Activated naive CD4-positive, alpha-beta T cell treated with anti-CD3 and anti-CD28 coated beads, Interleukin-2, amount 50 U/mL, for 24 hours (primary cell): ENCODE data around the gene BTRC.

Source experiments
- H3K27ac Mint-ChIP-seq: one replicate; pipeline ENCODE4 v1.8.0; 2021; ENCODE audit warnings: mild to moderate bottlenecking, mixed read lengths
- H3K27me3 Mint-ChIP-seq: one replicate; pipeline ENCODE4 v1.8.0; 2021; ENCODE audit warnings: mixed read lengths
- H3K36me3 Mint-ChIP-seq: one replicate; pipeline ENCODE4 v1.8.0; 2021; ENCODE audit warnings: mixed read lengths
- H3K4me1 Mint-ChIP-seq: one replicate; pipeline ENCODE4 v1.8.0; 2021; ENCODE audit warnings: mixed read lengths
- H3K4me3 Mint-ChIP-seq: one replicate; pipeline ENCODE4 v1.8.0; 2021; ENCODE audit warnings: mild to moderate bottlenecking, mixed read lengths
- H3K9me3 Mint-ChIP-seq: one replicate; pipeline ENCODE4 v1.8.0; 2021; ENCODE audit warnings: mixed read lengths

The BTRC gene

GRCh38 chr10:101492205-101492604 is 138.2 kb downstream of the BTRC start:
- Mint-ChIP-seq H3K4me3 (no peak overlapping the region), H3K27me3 (no peaks in the 10 kb centered on the region), H3K9me3 (no peaks in the 10 kb centered on the region), H3K36me3 (peaks cover 4% of the 10 kb centered on the region), H3K27ac (no peak overlapping the region), H3K4me1 (peaks cover 13% of the 10 kb centered on the region)

- H3K4me1 Mint-ChIP-seq, result peaks cover 13% of the 10 kb centered on the region
- H3K4me3 Mint-ChIP-seq, result no peak overlapping the region
- H3K36me3 Mint-ChIP-seq, result peaks cover 4% of the 10 kb centered on the region
- no peaks in the 10 kb centered on the region for H3K27me3 Mint-ChIP-seq
- no peaks in the 10 kb centered on the region for H3K9me3 Mint-ChIP-seq
- no peak overlapping the region for H3K27ac Mint-ChIP-seq
Measured at GRCh38 chr10:101492814-101493213, 138.8 kb downstream of the BTRC start.

DNA sequence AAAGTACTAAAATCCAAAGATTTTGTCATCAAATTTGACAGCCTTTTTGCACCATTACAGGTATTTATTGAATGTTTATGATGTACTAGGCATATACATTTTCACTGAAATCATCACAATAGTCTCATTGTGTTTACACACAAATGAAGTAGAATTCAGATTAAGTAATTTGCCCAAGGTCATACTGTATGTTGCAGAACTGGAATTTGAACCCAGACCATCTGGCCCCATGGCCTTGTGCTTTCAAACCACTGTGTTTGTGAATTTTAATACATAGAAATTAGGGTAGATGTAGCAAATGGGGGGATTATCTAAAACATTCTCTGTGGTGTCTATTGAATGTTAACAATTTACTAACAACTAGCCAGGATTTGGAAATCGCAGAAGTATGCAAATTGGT is 139.3 kb downstream of the BTRC start:
- peaks cover 4% of the 10 kb centered on the region for H3K36me3 Mint-ChIP-seq
- H3K9me3 Mint-ChIP-seq, result no peaks in the 10 kb centered on the region
- H3K27ac Mint-ChIP-seq, result no peak overlapping the region
- no peak overlapping the region for H3K4me3 Mint-ChIP-seq
- H3K27me3 Mint-ChIP-seq, result no peaks in the 10 kb centered on the region
- H3K4me1 Mint-ChIP-seq, result peaks cover 10% of the 10 kb centered on the region

- Mint-ChIP-seq H3K27me3 (no peaks in the 10 kb centered on the region), H3K4me3 (no peak overlapping the region), H3K9me3 (no peaks in the 10 kb centered on the region), H3K27ac (no peak overlapping the region), H3K36me3 (peaks cover 4% of the 10 kb centered on the region), H3K4me1 (peaks cover 9% of the 10 kb centered on the region)
Measured at GRCh38 chr10:101493782-101494281, 139.9 kb downstream of the BTRC start.

DNA sequence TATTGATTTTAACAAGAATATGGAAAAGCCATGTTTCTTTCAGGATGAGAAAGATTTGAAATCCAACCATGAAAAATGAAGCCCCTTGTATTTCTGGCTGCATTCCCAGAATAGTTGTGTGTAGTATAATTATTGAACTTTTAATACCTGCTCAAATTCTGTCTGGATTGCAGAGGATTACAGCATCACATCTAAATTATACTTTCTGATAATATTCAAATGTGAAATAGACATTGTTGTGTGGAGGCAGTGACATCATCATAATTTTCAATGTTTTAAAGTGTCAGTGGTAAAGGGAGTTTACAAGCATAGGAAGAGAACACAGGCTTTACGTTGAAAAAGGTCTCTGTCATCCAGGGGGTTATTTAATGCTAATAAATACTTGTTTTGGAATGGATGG is 140.7 kb downstream of the BTRC start:
- Mint-ChIP-seq H3K36me3 (peaks cover 6% of the 10 kb centered on the region), H3K27ac (no peak overlapping the region), H3K4me1 (peaks cover 6% of the 10 kb centered on the region), H3K9me3 (no peaks in the 10 kb centered on the region), H3K4me3 (no peak overlapping the region), H3K27me3 (no peaks in the 10 kb centered on the region)

DNA sequence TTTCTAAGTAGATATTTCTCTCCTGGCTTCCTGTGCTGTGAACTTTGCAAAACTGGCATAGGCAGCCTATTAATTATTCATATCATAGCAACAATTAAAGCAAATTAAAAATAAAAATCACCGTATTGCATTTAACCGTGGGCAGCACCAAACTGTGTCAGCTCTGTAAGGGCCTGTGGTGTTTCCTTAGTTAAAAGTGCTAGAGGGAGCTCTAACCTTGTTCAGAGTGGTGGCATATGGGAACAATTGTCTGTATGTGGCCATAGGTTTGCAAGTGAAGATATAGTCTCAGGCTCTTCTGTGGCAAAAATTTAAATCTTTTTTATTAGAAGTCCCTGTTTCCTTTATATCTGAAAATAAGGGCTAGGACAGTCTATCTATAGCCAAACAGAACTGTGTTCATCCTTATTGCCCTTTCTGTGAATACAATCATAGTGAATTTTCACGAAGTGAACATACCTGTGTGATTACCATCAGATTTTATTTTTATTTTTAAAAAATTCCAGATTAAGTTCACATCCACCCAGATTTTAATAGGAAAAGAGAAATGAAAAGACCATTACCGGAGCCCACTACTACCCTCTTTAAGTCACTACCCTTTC is 141.5 kb downstream of the BTRC start:
- Mint-ChIP-seq H3K4me3 (no peak overlapping the region), H3K4me1 (peaks cover 2% of the 10 kb centered on the region), H3K27me3 (no peaks in the 10 kb centered on the region), H3K36me3 (peaks cover 5% of the 10 kb centered on the region), H3K27ac (no peak overlapping the region), H3K9me3 (no peaks in the 10 kb centered on the region)

DNA sequence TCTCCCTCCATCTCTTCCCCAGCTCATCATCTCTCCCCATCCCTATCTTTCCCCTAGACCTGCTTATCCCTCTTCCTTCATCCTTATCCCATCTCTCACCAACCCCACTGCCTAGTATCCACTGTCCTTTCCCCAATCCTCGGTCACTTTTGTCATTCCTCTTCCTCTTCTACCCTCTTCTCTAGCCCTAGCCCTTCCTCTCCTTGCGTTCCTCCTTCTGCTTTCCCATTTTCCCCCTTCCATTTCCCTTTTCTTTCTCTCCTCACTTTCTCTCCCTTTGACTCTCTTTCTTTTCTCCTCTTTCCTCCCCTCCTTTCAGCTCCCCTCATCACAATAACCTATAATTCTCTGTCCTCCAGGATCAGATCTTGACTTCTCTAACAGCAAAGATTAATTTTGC is 150.5 kb downstream of the BTRC start:
- Mint-ChIP-seq H3K27ac (no peak overlapping the region), H3K36me3 (peaks cover 5% of the 10 kb centered on the region), H3K27me3 (no peaks in the 10 kb centered on the region), H3K4me3 (no peak overlapping the region), H3K4me1 (no peaks in the 10 kb centered on the region), H3K9me3 (no peaks in the 10 kb centered on the region)

DNA sequence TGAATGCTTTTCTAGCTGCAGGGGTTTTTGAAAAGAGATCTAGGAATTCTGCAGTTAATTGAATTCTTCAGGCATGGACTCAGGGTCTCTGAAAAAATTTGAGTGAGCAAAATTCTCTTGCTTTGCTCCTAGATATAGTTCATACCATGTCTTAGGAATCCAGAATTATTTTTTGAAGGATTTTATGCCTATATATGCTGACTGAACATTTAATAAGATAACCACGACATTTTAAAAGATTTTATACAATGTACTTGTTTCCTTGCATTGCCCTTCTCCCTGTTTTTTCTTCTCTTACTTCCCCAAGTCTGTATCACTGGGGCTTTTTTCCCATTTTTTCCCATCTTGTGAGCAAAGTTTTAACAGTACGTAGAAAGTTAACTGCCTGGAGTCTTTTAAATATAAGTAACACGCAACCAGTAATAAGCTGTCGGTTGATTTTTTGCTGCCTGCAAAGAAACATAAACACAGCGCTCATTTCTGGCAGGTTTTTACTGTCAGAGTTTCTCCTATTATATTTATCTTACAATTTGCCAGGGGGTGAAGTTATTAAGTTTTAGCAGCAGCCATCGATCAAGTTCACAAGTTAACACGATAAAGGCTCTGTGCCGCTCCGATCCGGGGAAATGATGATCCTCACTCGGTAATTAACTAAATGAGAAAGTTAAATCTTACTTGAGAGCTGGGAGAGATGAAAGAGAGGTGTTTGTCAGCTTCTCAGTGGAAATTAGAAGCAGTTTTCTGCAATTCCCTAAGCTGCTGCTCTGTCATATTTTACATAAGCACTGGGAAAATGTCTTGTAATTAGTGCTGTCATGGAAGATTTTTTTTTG is 153.1 kb downstream of the BTRC start:
- Mint-ChIP-seq H3K27me3 (no peaks in the 10 kb centered on the region), H3K4me3 (no peak overlapping the region), H3K27ac (no peak overlapping the region), H3K4me1 (no peaks in the 10 kb centered on the region), H3K36me3 (peaks cover 12% of the 10 kb centered on the region), H3K9me3 (no peaks in the 10 kb centered on the region)

DNA sequence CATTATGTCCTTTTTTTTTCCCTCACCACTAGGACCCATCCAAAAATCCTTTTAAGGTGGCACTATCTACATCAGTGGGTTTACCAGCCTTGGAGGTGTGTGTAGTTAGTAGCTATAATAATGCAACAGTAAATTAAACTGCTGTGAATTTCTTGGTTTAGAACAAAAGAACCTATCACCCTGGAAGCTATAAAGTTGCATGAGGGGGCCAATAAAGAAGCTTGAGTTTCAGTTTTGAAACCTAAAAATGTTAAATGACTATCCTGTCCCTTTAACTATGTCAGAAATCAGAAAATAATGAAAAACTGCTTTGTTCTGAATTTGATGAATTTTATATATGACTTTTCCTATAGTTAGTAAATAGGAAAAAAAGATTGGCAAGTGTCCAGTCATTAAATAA is 153.9 kb downstream of the BTRC start:
- Mint-ChIP-seq H3K4me1 (no peaks in the 10 kb centered on the region), H3K27me3 (no peaks in the 10 kb centered on the region), H3K36me3 (peaks cover 14% of the 10 kb centered on the region), H3K9me3 (no peaks in the 10 kb centered on the region), H3K27ac (no peak overlapping the region), H3K4me3 (no peak overlapping the region)

DNA sequence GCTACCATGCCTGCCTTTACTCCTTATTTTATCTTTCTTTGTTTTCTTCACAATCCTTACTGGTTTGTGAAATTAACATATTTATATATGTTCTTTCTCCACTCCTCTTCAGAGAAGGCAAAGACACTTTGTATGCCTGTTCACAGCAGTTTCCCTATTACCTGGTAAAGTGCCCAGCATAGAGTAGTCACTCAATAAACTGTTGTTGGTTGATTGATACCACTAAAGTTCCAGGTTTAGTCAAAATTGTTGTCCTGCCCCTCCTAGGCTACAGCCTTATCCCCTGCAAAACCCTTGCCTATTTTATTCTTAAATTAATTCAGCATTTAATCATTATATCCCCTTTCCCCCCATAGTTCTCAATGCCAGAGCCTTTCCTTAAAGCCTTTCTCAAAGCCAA is 158.0 kb downstream of the BTRC start:
- Mint-ChIP-seq H3K4me1 (no peaks in the 10 kb centered on the region), H3K27ac (no peak overlapping the region), H3K27me3 (no peaks in the 10 kb centered on the region), H3K9me3 (no peaks in the 10 kb centered on the region), H3K36me3 (peaks cover 14% of the 10 kb centered on the region), H3K4me3 (no peak overlapping the region)

DNA sequence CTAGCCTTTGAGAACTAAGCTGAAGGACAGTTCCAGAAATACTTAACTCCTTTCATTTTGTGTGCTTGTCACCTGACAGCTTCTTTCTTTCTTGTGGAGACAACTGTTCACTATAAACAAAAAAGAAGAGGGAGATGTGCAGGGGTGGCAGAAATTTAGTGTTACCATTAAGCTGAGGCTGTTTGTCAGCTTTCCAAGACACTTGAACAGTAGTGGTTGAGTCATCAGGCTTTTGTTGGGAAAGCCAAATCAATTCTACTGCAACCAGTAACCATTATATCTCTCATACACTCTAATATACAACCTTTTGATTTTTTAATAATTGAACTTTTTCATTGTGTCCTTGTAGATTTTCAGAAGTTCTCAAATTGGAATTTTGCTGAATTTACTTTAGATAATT is 158.8 kb downstream of the BTRC start:
- Mint-ChIP-seq H3K4me1 (no peaks in the 10 kb centered on the region), H3K4me3 (no peak overlapping the region), H3K27me3 (no peaks in the 10 kb centered on the region), H3K9me3 (no peaks in the 10 kb centered on the region), H3K36me3 (peaks cover 14% of the 10 kb centered on the region), H3K27ac (no peak overlapping the region)

GRCh38 chr10:101513733-101514132 is 159.8 kb downstream of the BTRC start:
- Mint-ChIP-seq H3K4me3 (no peak overlapping the region), H3K27me3 (no peaks in the 10 kb centered on the region)

DNA sequence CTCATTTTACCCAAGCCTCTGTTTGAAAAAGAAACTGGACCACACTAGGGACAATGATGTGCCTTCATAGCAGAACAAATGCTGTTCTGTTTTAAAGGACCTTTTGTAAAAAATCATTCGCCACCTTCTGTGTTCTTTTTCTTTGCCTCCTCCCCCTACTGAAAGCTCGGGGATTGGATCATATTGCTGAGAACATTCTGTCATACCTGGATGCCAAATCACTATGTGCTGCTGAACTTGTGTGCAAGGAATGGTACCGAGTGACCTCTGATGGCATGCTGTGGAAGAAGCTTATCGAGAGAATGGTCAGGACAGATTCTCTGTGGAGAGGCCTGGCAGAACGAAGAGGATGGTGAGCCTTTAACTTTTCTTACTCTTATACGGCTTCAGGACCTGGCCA is 171.9 kb downstream of the BTRC start:
- no peaks in the 10 kb centered on the region for H3K27me3 Mint-ChIP-seq
- peaks cover 12% of the 10 kb centered on the region for H3K36me3 Mint-ChIP-seq
- no peak overlapping the region for H3K4me3 Mint-ChIP-seq
- H3K27ac Mint-ChIP-seq, result no peak overlapping the region
- no peaks in the 10 kb centered on the region for H3K4me1 Mint-ChIP-seq
- H3K9me3 Mint-ChIP-seq, result no peaks in the 10 kb centered on the region

More at GRCh38 chr10:101513733-101514132, 159.8 kb downstream of the BTRC start:
- H3K36me3 Mint-ChIP-seq, result peaks cover 14% of the 10 kb centered on the region
- no peak overlapping the region for H3K27ac Mint-ChIP-seq
- H3K9me3 Mint-ChIP-seq, result no peaks in the 10 kb centered on the region
- no peaks in the 10 kb centered on the region for H3K4me1 Mint-ChIP-seq

DNA sequence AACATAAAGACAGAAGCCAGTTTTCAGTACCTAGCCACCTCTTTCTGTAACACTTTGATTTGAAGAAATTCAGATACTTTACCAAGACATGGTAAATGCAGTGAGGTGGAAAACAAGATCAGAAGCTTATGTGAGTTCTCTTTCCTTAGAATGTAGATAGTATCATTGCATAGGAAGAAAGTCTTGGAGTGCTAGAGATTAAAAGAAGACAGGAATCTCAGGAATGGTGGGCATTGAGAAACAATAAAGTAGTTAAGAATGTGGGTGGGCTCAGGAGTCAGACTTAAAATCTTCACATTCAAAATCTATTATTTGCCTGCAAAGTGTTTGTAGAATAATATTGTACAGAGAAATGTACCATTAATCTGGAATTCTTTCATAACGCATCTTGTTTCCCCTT is 175.2 kb downstream of the BTRC start:
- H3K4me1 Mint-ChIP-seq, result no peaks in the 10 kb centered on the region
- no peak overlapping the region for H3K27ac Mint-ChIP-seq
- no peaks in the 10 kb centered on the region for H3K27me3 Mint-ChIP-seq
- peaks cover 8% of the 10 kb centered on the region for H3K36me3 Mint-ChIP-seq
- no peaks in the 10 kb centered on the region for H3K9me3 Mint-ChIP-seq
- no peak overlapping the region for H3K4me3 Mint-ChIP-seq

DNA sequence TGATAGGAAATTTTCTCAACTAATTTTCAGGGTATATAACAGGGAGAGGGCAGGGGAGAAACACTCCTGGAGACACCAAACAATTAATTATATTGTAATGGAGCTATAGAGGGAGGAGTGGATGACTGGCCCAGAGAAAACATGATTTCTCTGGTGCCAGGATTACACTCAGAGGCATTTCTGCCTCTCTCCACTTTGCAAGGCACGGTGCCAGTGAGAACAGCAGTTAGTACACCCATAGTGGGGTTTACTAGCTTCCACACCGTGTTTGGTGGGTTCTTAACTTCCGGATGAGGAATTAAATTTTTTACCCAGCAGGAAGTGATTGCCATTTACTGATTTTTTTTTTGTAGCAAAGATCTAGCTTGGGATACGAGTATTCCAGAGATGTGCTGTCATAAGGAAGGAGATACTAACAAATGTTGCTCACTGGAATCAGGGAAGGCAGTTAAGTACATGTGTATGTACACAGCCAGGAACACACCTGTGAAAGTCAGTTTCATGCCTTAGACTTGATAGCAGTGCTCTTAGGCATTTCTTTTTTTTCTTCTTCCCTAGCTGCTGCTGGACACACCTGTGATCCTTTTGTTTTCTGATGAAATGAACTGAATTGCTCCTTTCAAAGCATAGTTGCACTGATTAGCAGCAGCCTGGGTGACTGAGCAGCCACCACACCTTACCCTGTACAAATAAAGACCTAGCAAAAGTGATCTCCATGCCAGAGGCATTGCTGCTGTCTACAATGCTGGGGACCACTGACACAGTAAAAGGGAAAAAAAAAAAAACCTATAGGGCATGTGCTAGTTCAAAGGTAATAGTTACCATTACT is 176.0 kb downstream of the BTRC start:
- Mint-ChIP-seq H3K27ac (no peak overlapping the region), H3K4me3 (no peak overlapping the region), H3K9me3 (no peaks in the 10 kb centered on the region), H3K4me1 (no peaks in the 10 kb centered on the region), H3K36me3 (peaks cover 9% of the 10 kb centered on the region), H3K27me3 (no peaks in the 10 kb centered on the region)

DNA sequence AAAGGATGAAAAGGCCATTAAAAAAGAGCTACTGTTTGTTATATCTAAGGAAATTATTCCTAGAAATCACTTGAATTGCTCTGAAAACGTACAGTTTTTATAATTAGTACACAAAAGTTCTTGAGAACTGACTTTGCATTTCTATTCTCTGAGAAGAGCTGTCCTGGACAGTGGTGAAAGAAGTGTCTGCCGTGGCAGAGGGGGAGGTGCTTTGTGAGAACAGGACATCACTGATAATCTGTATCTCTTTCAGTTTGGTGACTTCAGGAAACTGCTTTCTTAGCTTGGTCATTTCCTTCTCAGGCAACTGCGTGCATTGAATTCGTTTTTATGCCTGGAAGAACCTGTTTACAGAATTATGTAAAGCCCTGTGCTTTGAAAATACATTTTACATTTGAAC is 182.0 kb downstream of the BTRC start:
- Mint-ChIP-seq H3K27ac (no peak overlapping the region), H3K4me1 (no peaks in the 10 kb centered on the region), H3K27me3 (no peaks in the 10 kb centered on the region), H3K36me3 (peaks cover 10% of the 10 kb centered on the region), H3K9me3 (no peaks in the 10 kb centered on the region), H3K4me3 (no peak overlapping the region)
